ENCODE results near the gene DGKE. TPM values are rescaled to one million over a fixed set of nuclear protein-coding genes. Genes with fewer than 3 reads are reported as not detected.

DGKE gene
- total RNA-seq, 1 donor from 2014 or later, result 8.4 TPM

GRCh38 chr17:56880571-56880970 is 46.6 kb downstream of the DGKE start:
- FAIRE-seq (no peak), DNase-seq (ENCODE audit: low read depth) (no peak)
- Histone ChIP-seq H3K36me3 (ENCODE audit: control insufficient read depth, insufficient read depth, low read length) (no peaks in the 10 kb centered on the region), H3K27me3 (ENCODE audit: control insufficient read depth, insufficient read depth, low read length) (no peaks in the 10 kb centered on the region), H3K4me3 (ENCODE audit: low read depth, low read length) (no peak overlapping the region)
- TF ChIP-seq CTCF (IDR thresholded peaks at IDR 0.05; ENCODE audit: insufficient read depth, low read length, severe bottlenecking), result no peak

- FAIRE-seq (no peak), DNase-seq (ENCODE audit: low read depth) (no peak)
- no peak for TF ChIP-seq CTCF (IDR thresholded peaks at IDR 0.05; ENCODE audit: insufficient read depth, low read length, severe bottlenecking)
- no peaks in the 10 kb centered on the region for H3K27me3 ChIP-seq (ENCODE audit: control insufficient read depth, insufficient read depth, low read length)
- no peak overlapping the region for H3K4me3 ChIP-seq (ENCODE audit: low read depth, low read length)
- H3K36me3 ChIP-seq (ENCODE audit: control insufficient read depth, insufficient read depth, low read length), result no peaks in the 10 kb centered on the region
Observed at GRCh38 chr17:56881685-56882295, 47.8 kb downstream of the DGKE start.

- no peak for FAIRE-seq
- no peak for TF ChIP-seq CTCF (IDR thresholded peaks at IDR 0.05; ENCODE audit: insufficient read depth, low read length, severe bottlenecking)
- H3K36me3 ChIP-seq (ENCODE audit: control insufficient read depth, insufficient read depth, low read length), result no peaks in the 10 kb centered on the region
- no peak overlapping the region for H3K4me3 ChIP-seq (ENCODE audit: low read depth, low read length)
- H3K27me3 ChIP-seq (ENCODE audit: control insufficient read depth, insufficient read depth, low read length), result no peaks in the 10 kb centered on the region
- DNase-seq (ENCODE audit: low read depth), result no peak
Observed at GRCh38 chr17:56883616-56884015, 49.7 kb downstream of the DGKE start.

GRCh38 chr17:56884483-56885311 is 50.7 kb downstream of the DGKE start:
- peaks cover 1% of the 10 kb centered on the region for H3K36me3 ChIP-seq (ENCODE audit: control insufficient read depth, insufficient read depth, low read length)
- no peak for TF ChIP-seq CTCF (IDR thresholded peaks at IDR 0.05; ENCODE audit: insufficient read depth, low read length, severe bottlenecking)
- no peak for DNase-seq (ENCODE audit: low read depth)
- no peak for FAIRE-seq
- no peak overlapping the region for H3K4me3 ChIP-seq (ENCODE audit: low read depth, low read length)
- H3K27me3 ChIP-seq (ENCODE audit: control insufficient read depth, insufficient read depth, low read length), result no peaks in the 10 kb centered on the region

GRCh38 chr17:56885312-56885657 is 51.3 kb downstream of the DGKE start:
- no peak overlapping the region for H3K4me3 ChIP-seq (ENCODE audit: low read depth, low read length)
- H3K27me3 ChIP-seq (ENCODE audit: control insufficient read depth, insufficient read depth, low read length), result no peaks in the 10 kb centered on the region
- no peak for FAIRE-seq
- H3K36me3 ChIP-seq (ENCODE audit: control insufficient read depth, insufficient read depth, low read length), result peaks cover 1% of the 10 kb centered on the region
- TF ChIP-seq CTCF (IDR thresholded peaks at IDR 0.05; ENCODE audit: insufficient read depth, low read length, severe bottlenecking), result no peak
- DNase-seq (ENCODE audit: low read depth), result no peak

Measured in bronchial epithelial cell (primary cell).